CD8-positive, alpha-beta memory T cell (primary cell): ENCODE results near the gene INPP5B. TPM values are rescaled to one million over a fixed set of nuclear protein-coding genes. Genes with fewer than 3 reads are reported as not detected.
"Not testable (repeated sequence)": the region's sequence is repeated elsewhere in the genome, so short reads cannot be mapped to it uniquely, and the experiment has no call there.

ENCODE experiments used
- CTCF ChIA-PET: fragments of 350-600 bp; sonication (Branson Sonifier 250); formaldehyde crosslinking; loops from one replicate; lab custom pipeline; 2021; ENCODE audit warnings: antibody characterized with exemption; lab: Charles Lee
- POLR2A ChIA-PET: fragments of 350-600 bp; sonication (Branson Sonifier 250); formaldehyde crosslinking; loops from one replicate; lab custom pipeline; 2021; ENCODE audit warnings: antibody characterized with exemption; lab: Charles Lee
- DNase-seq, 5 donors: peaks; one replicate each; pipeline versions ENCODE4 v3.0.0 to v3.0.0-alpha.2; 2020 to 2022; ENCODE audit warnings: mixed read lengths in 1 of 5
- H3K27ac ChIP-seq: one replicate; pipeline ENCODE4 v1.7.0; 2013; ENCODE audit warnings: low read depth, mild to moderate bottlenecking, low read length, moderate library complexity
- H3K27me3 ChIP-seq: 2 replicates; pipeline ENCODE4 v1.7.0; 2013; ENCODE audit warnings: low read length, mild to moderate bottlenecking; ENCODE audit not compliant: insufficient read depth, poor library complexity, severe bottlenecking
- H3K36me3 ChIP-seq: 2 replicates; pipeline ENCODE4 v1.7.0; 2013; ENCODE audit warnings: mild to moderate bottlenecking, low read length, moderate library complexity; ENCODE audit not compliant: insufficient read depth
- H3K4me1 ChIP-seq: 2 replicates; pipeline ENCODE4 v1.7.0; 2013; ENCODE audit warnings: mild to moderate bottlenecking, low read length, moderate library complexity; ENCODE audit not compliant: insufficient read depth
- H3K4me3 ChIP-seq: 2 replicates; pipeline ENCODE4 v1.7.0; 2013; ENCODE audit warnings: mild to moderate bottlenecking, low read length
- H3K9me3 ChIP-seq: 2 replicates; pipeline ENCODE4 v1.7.0; 2013; ENCODE audit warnings: mild to moderate bottlenecking, low read length
- H3K27ac Mint-ChIP-seq, 8 donors: one replicate each; pipeline ENCODE4 v1.8.0; 2020 to 2021; ENCODE audit warnings: mixed read lengths in 8 of 8, mild to moderate bottlenecking in 6 of 8, inconsistent platforms in 3 of 8, moderate library complexity in 3 of 8
- H3K27me3 Mint-ChIP-seq, 2 donors: one replicate each; pipeline ENCODE4 v1.8.0; 2020 to 2021; ENCODE audit warnings: mixed read lengths in 2 of 2, mild to moderate bottlenecking in 1 of 2, moderate library complexity in 1 of 2
- H3K36me3 Mint-ChIP-seq, 3 donors: one replicate each; pipeline ENCODE4 v1.8.0; 2020 to 2021; ENCODE audit warnings: mixed read lengths in 3 of 3, inconsistent platforms in 1 of 3, mild to moderate bottlenecking in 1 of 3
- H3K4me1 Mint-ChIP-seq, 3 donors: one replicate each; pipeline ENCODE4 v1.8.0; 2020 to 2021; ENCODE audit warnings: mixed read lengths in 3 of 3, inconsistent platforms in 1 of 3, mild to moderate bottlenecking in 1 of 3
- H3K4me3 Mint-ChIP-seq, 7 donors: one replicate each; pipeline ENCODE4 v1.8.0; 2020 to 2021; ENCODE audit warnings: mixed read lengths in 7 of 7, mild to moderate bottlenecking in 6 of 7, moderate library complexity in 4 of 7, inconsistent platforms in 2 of 7
- H3K9me3 Mint-ChIP-seq, 5 donors: one replicate each; pipeline ENCODE4 v1.8.0; 2020 to 2022; ENCODE audit warnings: mixed read lengths in 5 of 5, mild to moderate bottlenecking in 3 of 5, moderate library complexity in 2 of 5, inconsistent platforms in 1 of 5
- polyA plus RNA-seq: library from polyadenylated mRNA; unstranded; fragments of 300-500 nt; fragmentation: Illumina TruSeq; gene quantifications from one replicate; pipeline ENCODE4 v1.2.3, GENCODE V29; 2021
- total RNA-seq, 2 experiments: library from RNA; stranded (reverse); gene quantifications; one replicate each; pipeline ENCODE4 v1.2.3, GENCODE V29; 2021

Gene INPP5B
- total and polyA plus RNA-seq, 3 experiments from 2014 or later = 22.9 to 25.1 (median 24.1) TPM

GRCh38 chr1:37945743-37946702 lies 830 bp downstream of the INPP5B start:
- no peaks in the 10 kb centered on the region for H3K9me3 Mint-ChIP-seq
- H3K27ac Mint-ChIP-seq = peak overlapping the region in 4 of 8 donors; percentile 86 to 94 (median 89)

GRCh38 chr1:37945251-37945650 lies 1.6 kb downstream of the INPP5B start:
- peaks cover 4% of the 10 kb centered on the region for H3K36me3 ChIP-seq
- H3K27me3 ChIP-seq = no peaks in the 10 kb centered on the region
- Mint-ChIP-seq H3K27me3 (peaks cover 0 to 2% of the 10 kb centered on the region in 2 donors), H3K4me3 (no peak overlapping the region), H3K27ac (peak overlapping the region in 1 of 8 donors; percentile 21), H3K9me3 (no peaks in the 10 kb centered on the region), H3K4me1 (peaks cover 11 to 21% (median 13%) of the 10 kb centered on the region in 3 donors), H3K36me3 (peaks cover 0 to 15% (median 3%) of the 10 kb centered on the region in 3 donors)
- DNase-seq = no peak
- H3K9me3 ChIP-seq = no peaks in the 10 kb centered on the region
- POLR2A ChIA-PET = no interaction called here
- peaks cover 16% of the 10 kb centered on the region for H3K4me1 ChIP-seq
- no peak overlapping the region for H3K4me3 ChIP-seq
- H3K27ac ChIP-seq = peak overlapping the region; percentile 64
- CTCF ChIA-PET = no interaction called here

More at GRCh38 chr1:37945743-37946702, 830 bp downstream of the INPP5B start:
- no peaks in the 10 kb centered on the region for H3K9me3 ChIP-seq
- H3K4me1 ChIP-seq = peaks cover 16% of the 10 kb centered on the region
- Mint-ChIP-seq H3K4me1 (peaks cover 11 to 21% (median 13%) of the 10 kb centered on the region in 3 donors), H3K27me3 (peaks cover 0 to 4% of the 10 kb centered on the region in 2 donors), H3K36me3 (peaks cover 0 to 12% (median 3%) of the 10 kb centered on the region in 3 donors), H3K4me3 (peak overlapping the region; percentile 71 to 95 (median 89))
- no peaks in the 10 kb centered on the region for H3K27me3 ChIP-seq
- peak overlapping the region; percentile 69 for H3K4me3 ChIP-seq
- CTCF ChIA-PET = no interaction called here
- POLR2A ChIA-PET = interaction anchor here (0.5 kb wide), 1 partner anchor 45 kb away, joined by 5 read pairs; no protein-coding TSS in a partner anchor
- H3K27ac ChIP-seq = peak overlapping the region; percentile 64
- no peak for DNase-seq
- H3K36me3 ChIP-seq = peaks cover 4% of the 10 kb centered on the region

GRCh38 chr1:37944816-37945215 lies 2.0 kb downstream of the INPP5B start:
- H3K27me3 ChIP-seq = no peaks in the 10 kb centered on the region
- CTCF ChIA-PET = no interaction called here
- Mint-ChIP-seq H3K4me1 (peaks cover 11 to 21% (median 13%) of the 10 kb centered on the region in 3 donors), H3K27ac (peak overlapping the region in 1 of 8 donors; percentile 66), H3K9me3 (no peaks in the 10 kb centered on the region), H3K36me3 (peaks cover 0 to 18% (median 3%) of the 10 kb centered on the region in 3 donors), H3K27me3 (peaks cover 0 to 2% of the 10 kb centered on the region in 2 donors), H3K4me3 (no peak overlapping the region)
- no peak overlapping the region for H3K4me3 ChIP-seq
- POLR2A ChIA-PET = no interaction called here
- DNase-seq = no peak
- peaks cover 4% of the 10 kb centered on the region for H3K36me3 ChIP-seq
- H3K9me3 ChIP-seq = no peaks in the 10 kb centered on the region
- H3K27ac ChIP-seq = no peak overlapping the region
- peaks cover 16% of the 10 kb centered on the region for H3K4me1 ChIP-seq

DNA sequence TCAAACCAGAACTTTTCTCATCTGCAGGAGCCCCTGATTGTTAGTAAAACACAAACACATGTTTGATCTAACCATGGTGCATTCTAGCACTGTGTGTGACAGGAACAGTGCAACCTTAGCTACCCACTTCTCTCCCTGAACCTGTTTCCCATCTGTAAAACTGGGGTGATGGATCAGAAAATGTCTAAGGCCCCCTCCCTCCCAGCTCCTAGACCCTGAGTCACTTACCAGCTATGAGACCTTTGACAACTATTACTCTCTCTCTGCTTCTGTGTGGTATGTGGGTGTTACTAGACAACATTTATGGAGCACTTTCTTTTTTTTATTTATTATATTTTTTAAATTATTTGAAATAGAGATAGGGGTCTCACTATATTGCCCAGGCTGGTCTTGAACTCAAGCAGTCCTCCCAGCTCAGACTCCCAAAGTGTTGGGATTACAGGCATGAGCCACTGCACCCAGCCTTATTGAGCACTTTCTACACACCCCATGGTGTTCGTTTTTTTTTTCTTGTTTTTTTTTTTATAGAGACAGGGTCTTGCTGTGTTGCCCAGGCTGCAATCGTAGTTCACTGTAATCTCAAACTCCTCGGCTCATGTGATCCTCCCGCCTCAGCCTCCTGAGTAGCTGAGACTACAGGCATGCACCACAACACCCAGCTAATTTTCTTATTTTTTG lies 2.6 kb downstream of the INPP5B start:
- H3K4me1 Mint-ChIP-seq = peaks cover 11 to 21% (median 13%) of the 10 kb centered on the region in 3 donors
- Histone ChIP-seq H3K27ac (no peak overlapping the region), H3K4me1 (peaks cover 16% of the 10 kb centered on the region), H3K4me3 (no peak overlapping the region), H3K9me3 (no peaks in the 10 kb centered on the region), H3K27me3 (no peaks in the 10 kb centered on the region), H3K36me3 (peaks cover 4% of the 10 kb centered on the region)
- H3K9me3 Mint-ChIP-seq = no peaks in the 10 kb centered on the region
- ChIA-PET CTCF (no interaction called here), POLR2A (no interaction called here)
- peaks cover 0 to 18% (median 3%) of the 10 kb centered on the region in 3 donors for H3K36me3 Mint-ChIP-seq
- peaks cover 0 to 2% of the 10 kb centered on the region in 2 donors for H3K27me3 Mint-ChIP-seq
- DNase-seq = no peak
- H3K4me3 Mint-ChIP-seq = no peak overlapping the region
- H3K27ac Mint-ChIP-seq = peak overlapping the region in 1 of 8 donors; percentile 29

DNA sequence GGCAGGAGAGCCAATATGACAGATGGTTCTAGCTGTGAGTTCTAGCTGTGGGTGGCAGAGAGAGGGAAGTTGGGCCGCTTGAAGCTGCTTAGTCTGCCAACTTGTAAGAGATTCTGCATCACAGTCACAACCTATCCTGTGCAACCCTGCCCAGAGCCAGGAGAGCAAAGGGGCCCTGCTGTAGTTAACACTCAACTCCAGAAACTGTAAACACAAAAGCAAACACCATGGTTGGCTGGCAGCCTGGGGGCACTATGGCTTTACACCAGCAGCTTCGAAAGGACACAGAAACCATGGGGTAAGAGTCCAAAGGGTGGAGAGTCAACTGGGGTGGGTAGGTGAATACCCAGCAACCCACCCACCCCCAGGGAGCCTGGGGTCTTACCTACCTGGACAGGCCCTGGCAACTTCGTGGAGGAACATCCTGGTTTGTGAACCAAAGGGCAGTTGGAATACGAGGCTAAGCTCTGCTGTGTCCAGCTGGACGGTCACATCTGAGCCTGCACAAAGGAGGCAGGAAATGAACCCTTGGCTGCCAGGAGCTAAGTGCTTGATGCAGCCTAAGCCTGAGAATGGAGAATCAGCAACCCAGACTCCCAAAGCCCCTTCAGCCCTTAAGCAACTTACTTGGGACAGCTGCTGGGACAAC lies 6.4 kb downstream of the INPP5B start:
- H3K36me3 Mint-ChIP-seq = peaks cover 0 to 24% (median 3%) of the 10 kb centered on the region in 3 donors
- no peaks in the 10 kb centered on the region for H3K9me3 Mint-ChIP-seq
- H3K4me3 Mint-ChIP-seq = no peak overlapping the region
- no peaks in the 10 kb centered on the region for H3K4me1 Mint-ChIP-seq
- H3K4me1 ChIP-seq = no peaks in the 10 kb centered on the region
- peaks cover 0 to 2% of the 10 kb centered on the region in 2 donors for H3K27me3 Mint-ChIP-seq
- no peaks in the 10 kb centered on the region for H3K27me3 ChIP-seq
- H3K9me3 ChIP-seq = no peaks in the 10 kb centered on the region
- H3K4me3 ChIP-seq = no peak overlapping the region
- peaks cover 3% of the 10 kb centered on the region for H3K36me3 ChIP-seq
- CTCF ChIA-PET = no interaction called here
- peak overlapping the region in 2 of 8 donors; percentile 1 to 22 for H3K27ac Mint-ChIP-seq
- H3K27ac ChIP-seq = no peak overlapping the region
- POLR2A ChIA-PET = no interaction called here
- no peak for DNase-seq

DNA sequence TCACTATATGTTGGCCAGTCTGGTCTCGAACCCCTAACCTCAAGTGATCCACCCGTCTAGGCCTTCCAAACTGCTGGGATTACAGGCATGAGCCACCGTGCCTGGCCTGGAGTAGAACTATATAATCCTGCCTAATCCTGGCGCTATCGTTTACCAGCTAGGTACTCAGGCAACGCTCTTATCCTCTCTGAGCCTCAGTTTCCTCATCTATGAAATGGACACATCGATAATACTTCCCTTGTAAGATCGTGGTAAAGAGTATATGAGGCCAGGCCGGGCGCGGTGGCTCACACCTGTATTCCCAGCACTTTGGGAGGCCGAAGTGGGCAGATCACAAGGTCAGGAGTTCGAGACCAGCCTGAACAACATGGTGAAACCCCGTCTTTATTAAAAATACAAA lies 10.1 kb downstream of the INPP5B start:
- H3K27ac Mint-ChIP-seq, H3K27ac ChIP-seq, POLR2A ChIA-PET, H3K4me1 Mint-ChIP-seq, H3K27me3 Mint-ChIP-seq, H3K4me3 Mint-ChIP-seq, H3K27me3 ChIP-seq, H3K9me3 Mint-ChIP-seq, H3K9me3 ChIP-seq, DNase-seq, H3K4me1 ChIP-seq, H3K36me3 ChIP-seq, H3K4me3 ChIP-seq: not testable (repeated sequence)
- H3K36me3 Mint-ChIP-seq = peaks cover 0 to 18% (median 0%) of the 10 kb centered on the region in 3 donors
- CTCF ChIA-PET = interaction anchor here (0.9 kb wide), 1 partner anchor 14 kb away, joined by 3 read pairs; no protein-coding TSS in a partner anchor

DNA sequence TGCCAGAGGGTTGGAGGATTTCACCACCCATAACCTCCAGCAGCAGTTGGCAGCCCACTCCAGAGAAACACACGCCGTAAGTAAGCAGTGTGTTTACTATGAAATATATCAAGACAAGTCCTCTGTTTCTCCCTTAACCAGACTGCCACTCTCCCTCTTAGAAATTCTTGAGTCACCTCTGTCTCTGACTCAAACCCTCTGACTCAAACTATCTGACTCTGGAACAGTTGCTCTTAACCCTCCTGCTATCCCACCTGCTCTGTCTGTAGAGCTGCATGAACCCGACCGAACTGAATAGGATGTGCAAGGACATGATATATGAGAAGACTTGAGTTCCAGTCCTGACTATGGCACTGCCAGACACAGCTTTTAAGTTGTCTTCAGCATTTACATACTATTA lies 14.1 kb downstream of the INPP5B start:
- H3K4me3 ChIP-seq = no peak overlapping the region
- H3K27me3 ChIP-seq = no peaks in the 10 kb centered on the region
- Mint-ChIP-seq H3K9me3 (no peaks in the 10 kb centered on the region), H3K27me3 (no peaks in the 10 kb centered on the region), H3K4me1 (peaks cover 26 to 36% (median 31%) of the 10 kb centered on the region in 3 donors), H3K27ac (peak overlapping the region in 3 of 8 donors; percentile 73 to 93 (median 89)), H3K36me3 (peaks cover 0 to 17% (median 0%) of the 10 kb centered on the region in 3 donors), H3K4me3 (peak overlapping the region; percentile 25 to 97 (median 80))
- no peak for DNase-seq
- no peak overlapping the region for H3K27ac ChIP-seq
- no peaks in the 10 kb centered on the region for H3K9me3 ChIP-seq
- H3K36me3 ChIP-seq = no peaks in the 10 kb centered on the region
- CTCF ChIA-PET = no interaction called here
- H3K4me1 ChIP-seq = peaks cover 15% of the 10 kb centered on the region
- POLR2A ChIA-PET = interaction anchor here (0.6 kb wide), 1 partner anchor 125 kb away, joined by 3 read pairs; the partner anchor contains the start of genes C1orf122 and YRDC
